Suppressor macrophage treated with lipopolysaccharide for 4 hours (primary cell): ENCODE measurements around the gene PID1.

ENCODE experiments used
- DNase-seq: peaks from one replicate; pipeline ENCODE4 v3.0.0-alpha.2; 2020

PID1 gene

DNA sequence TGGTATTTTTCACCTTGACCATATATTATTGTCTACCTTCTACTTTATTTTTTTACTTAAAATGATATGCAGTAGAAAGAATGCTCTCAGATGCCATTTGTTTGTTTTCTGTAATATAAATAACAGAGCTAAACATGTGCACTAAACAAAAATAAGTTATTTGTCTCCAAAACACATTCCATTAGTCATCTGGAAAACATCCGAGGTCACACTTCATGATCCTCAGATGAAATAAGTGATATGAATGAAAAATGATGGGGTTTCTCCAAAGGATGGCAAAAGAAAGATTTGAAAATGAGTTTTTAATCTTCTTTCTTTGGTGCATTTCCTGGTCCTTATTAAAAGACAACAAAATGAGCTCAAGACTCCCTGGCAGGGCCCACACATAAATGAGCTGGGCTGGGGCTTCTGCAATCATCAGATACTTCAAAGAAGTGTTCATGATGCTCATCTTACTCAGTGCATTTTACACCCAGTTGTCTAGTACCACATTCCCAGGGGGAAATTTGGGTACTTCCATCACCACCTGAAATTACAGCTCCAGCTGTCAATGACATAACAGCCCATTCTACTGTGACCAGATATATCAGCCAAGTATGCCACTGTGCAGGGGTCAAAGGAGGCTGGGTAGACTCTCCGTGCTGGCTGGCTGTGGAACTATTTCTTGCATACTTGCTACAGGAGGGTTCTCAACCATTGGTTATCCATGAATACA lies 283.5 kb downstream of the PID1 start:
- DNase-seq, result no peak

GRCh38 chr2:228986961-228987360 lies 284.1 kb downstream of the PID1 start:
- DNase-seq, result no peak

DNA sequence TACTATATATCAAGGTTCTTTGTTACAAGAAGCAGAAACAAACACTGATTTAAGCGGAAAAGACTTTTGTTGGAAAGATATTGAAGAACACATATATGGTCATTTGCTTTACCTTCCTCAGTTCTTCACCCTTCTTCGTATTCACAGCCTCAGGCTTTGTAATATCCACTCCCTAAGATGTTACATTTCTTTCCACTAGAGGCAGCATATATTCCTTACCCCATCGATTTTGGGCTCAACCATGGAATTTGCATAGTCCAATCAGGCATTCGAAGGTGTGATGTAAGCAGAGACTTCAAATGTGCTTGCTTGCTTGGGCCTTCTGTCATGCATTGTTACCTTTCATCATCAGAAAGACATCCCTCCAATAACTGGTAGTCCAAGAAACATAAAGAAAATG lies 287.4 kb downstream of the PID1 start:
- no peak for DNase-seq

- no peak for DNase-seq
Measured at GRCh38 chr2:228974169-228974568, 296.9 kb downstream of the PID1 start.
